ENCODE results near the gene GINS2.

GINS2 gene

DNA sequence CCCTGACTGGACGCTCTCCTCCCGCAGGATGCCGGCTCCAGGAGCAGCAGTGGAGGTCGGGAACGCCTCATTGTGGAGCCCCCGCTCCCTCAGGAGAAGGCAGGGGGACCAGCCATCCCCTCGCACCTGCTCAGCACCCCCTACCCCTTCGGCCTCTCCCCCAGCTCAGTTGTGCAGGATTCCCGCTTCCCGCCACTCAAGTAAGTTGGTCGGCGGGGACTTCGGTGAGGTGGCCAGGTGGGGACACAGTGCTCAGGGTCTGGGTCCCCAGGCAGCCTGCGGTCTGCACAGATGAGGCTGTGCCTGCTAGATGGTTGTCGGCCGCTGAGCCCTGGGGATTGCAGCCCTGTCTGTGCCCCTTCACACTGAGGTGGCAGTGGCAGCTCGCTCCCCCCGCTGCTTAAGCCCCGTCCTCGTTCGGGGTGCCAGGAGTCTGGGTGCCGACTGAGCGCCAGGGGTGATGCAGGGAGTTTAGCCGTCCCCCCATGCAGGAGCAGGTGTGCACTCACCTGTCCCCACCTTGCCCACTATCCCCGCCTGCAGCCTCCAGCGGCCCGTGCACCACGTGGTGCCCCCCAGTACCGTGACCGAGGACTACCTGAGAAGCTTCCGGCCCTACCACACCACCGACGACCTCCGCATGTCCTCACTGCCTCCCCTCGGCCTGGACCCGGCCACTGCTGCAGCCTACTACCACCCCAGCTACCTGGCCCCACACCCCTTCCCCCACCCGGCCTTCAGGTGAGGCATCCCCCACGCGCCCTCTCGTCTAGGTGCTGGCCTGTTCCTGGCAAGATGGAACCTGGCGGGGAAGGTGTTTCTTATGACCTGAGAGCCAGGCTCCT lies 34.3 kb downstream of the GINS2 start:
- no peak for DNase-seq (ENCODE audit: low spot score)

GRCh38 chr16:85653290-85653891 lies 35.4 kb downstream of the GINS2 start:
- DNase-seq (ENCODE audit: low spot score) = no peak

DNA sequence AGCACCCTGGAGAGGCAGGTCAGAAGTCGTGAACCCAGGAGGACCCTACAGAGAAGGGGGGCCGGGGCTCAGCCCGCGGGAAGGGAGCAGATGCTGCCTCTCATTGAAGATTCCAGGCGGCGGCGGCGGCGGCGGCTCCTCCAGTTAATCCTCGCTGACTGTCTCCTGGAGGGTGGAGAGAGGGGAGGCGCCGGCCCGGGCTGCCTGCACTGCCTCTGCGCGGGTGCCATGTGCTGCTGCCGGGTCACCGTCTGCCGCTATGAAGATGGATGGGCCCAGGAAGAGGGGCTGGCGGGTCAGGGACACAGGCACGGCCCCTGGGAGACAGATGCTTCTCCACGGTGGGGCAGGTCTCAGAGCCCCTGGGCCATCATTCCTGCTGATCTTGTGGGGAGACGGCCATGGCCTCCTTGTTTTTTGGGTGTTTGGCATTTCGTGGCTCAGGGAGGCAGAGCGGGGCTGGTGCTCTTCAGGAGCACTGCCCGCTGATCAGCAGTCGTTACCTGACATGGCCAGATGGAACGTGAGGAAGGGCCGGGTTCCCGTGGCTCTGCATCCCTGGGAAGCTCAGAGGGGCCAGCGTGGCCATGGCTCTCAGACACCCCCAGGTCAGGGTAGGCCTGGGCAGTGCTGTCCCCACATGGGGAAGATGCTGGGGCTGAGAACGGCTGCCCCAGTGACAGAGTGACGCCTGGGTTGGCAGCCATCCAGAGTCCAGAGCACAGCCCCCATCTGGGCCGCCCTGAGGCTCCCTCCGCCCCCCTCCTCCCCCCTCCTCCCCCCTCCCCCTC lies 36.1 kb downstream of the GINS2 start:
- no peak for DNase-seq (ENCODE audit: low spot score)

GRCh38 chr16:85651629-85652430 lies 36.9 kb downstream of the GINS2 start:
- DNase-seq (ENCODE audit: low spot score) = no peak

- peak; percentile 41 for DNase-seq (ENCODE audit: low spot score)
Measured at GRCh38 chr16:85650844-85651628, 37.7 kb downstream of the GINS2 start.

DNA sequence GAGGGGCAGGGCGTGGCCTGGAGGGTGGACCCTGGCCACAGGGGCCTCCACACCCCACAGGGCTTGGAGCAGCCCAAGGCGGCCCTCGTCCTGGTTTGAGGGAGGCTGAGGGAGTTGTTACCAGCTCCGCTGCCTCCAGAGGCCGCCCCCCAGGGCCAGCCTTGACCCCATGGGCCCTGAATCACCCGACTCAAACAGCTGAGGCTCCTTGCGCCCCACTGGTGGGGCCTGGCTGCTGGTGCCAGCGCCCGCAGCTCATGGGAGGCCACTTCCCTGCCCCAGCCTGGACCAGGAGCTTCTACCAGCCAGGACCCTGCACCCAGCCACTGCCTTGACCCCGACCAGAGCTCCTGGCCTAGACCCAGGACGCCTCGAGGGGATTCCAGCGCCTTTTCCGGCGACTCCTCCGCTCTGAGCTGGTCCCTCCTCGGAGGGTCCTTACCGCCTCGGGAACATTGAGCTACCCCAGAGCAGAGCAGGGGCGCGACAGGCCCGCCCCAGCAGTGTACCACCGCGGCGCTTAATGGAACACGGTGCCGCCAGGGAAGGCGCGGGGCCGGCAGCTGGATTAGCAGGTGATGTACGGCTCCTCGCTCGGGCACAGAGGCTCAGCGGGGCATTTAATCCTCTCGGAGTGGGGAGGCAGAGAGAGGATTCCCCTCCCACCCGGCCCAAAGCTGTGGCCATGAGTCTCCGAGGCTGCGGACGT lies 38.5 kb downstream of the GINS2 start:
- no peak for DNase-seq (ENCODE audit: low spot score)

- no peak for DNase-seq (ENCODE audit: low spot score)
Measured at GRCh38 chr16:85649411-85650134, 39.2 kb downstream of the GINS2 start.

DNA sequence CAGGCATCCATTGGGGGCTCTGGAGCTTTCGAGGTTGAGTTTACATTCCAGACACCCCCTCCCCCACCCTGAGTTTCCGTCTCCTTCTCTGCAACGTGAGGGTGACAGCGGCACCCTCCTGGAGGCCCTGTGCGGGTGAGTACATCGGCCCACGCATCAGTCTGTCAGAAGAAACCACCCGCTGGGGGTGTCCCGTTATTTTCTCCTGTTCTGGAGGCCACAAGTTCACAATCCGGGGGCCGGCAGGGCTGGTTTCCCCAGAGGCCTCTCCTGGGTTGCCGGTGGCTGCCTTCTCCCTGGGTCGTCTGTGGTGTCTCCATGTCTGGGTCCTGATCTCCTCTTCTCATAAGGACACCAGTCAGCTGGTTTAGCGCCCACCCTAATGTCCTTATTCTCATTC lies 39.9 kb downstream of the GINS2 start:
- no peak for DNase-seq (ENCODE audit: low spot score)

GRCh38 chr16:85648070-85648714 lies 40.6 kb downstream of the GINS2 start:
- DNase-seq (ENCODE audit: low spot score) = no peak

DNA sequence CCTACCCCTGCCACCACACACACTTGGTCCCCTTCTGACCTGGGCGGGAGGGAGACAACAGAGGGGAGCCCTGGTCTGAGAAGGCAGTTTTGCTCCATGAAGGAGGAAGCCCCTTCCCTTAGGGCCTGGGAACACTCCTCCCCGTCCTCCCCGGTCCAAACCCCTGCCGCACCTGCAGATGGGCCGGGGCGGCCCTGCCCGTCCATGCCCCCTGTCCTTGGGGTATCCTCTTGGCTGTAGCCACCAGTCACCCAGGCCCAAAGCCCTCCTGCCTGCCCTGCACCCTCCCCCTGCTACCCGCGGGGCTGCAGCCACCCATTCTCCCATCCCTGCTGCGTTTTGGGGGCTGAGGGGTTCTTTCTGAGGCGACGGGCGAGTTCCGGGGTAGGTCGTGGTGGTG lies 41.8 kb downstream of the GINS2 start:
- no peak for DNase-seq (ENCODE audit: low spot score)

DNA sequence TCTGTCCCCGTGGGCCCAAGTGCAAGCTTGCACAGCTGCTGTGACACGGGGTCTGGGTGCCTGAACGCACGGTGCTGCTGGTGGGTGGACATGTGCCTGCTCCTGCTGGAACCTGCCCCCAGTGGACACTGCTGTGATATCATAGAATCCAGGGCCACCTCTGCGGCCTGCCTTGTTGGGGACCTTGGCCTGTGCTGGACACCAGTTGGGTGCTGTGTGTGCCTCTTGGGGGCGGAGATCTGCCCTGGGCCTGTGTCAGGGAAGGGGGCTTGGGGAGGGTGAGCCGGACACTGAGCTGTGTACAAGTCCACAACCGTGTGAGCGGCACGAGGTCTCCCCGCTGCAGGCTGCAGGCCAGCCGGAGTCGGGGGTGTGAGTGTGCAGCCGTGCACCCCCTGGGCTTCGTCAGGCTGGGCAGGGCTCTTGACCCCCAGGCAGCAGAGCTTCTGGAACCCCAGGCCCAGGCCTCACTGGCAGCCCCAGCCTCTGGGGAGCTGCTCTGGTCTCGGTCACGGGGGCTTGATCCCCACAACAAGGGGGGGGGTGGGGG lies 42.3 kb downstream of the GINS2 start:
- DNase-seq (ENCODE audit: low spot score) = no peak

GRCh38 chr16:85645021-85645589 lies 43.6 kb downstream of the GINS2 start:
- DNase-seq (ENCODE audit: low spot score) = no peak

GRCh38 chr16:85644093-85644712 lies 44.6 kb downstream of the GINS2 start:
- no peak for DNase-seq (ENCODE audit: low spot score)

DNA sequence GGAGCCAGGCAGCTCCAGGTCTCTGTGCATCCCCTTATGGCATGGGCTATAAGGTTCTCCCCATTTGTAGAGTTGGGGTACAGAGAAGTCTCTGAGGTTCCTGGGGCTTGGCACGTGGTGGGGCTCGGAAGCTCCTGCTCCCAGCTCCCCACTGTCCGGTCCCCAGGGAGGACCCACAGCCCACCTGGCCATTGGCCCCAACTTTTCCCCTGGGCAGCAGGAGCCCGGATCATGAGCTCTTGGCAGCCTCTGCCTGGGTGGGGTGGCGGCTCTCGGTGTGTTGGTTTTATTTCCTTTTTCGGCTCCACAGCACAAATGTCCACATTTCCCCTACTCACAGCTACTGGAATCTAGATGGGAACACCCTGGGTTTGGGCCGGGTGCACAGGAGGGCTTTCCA lies 45.1 kb downstream of the GINS2 start:
- no peak for DNase-seq (ENCODE audit: low spot score)

GRCh38 chr16:85642762-85643358 lies 45.9 kb downstream of the GINS2 start:
- DNase-seq (ENCODE audit: low spot score) = no peak

GRCh38 chr16:85641776-85642176 lies 47.0 kb downstream of the GINS2 start:
- no peak for DNase-seq (ENCODE audit: low spot score)

GRCh38 chr16:85641305-85641704 lies 47.4 kb downstream of the GINS2 start:
- no peak for DNase-seq (ENCODE audit: low spot score)

GRCh38 chr16:85640585-85640984 lies 48.2 kb downstream of the GINS2 start:
- DNase-seq (ENCODE audit: low spot score) = no peak
